Mucosa of gallbladder (tissue), 1 donor: ENCODE results near the gene CPAMD8. TPM values are rescaled to one million over a fixed set of nuclear protein-coding genes. Genes with fewer than 3 reads are reported as not detected.
A peak's percentile ranks its signal among the peaks of the same experiment; 100 is the strongest.
"Not testable (repeated sequence)": the region's sequence is repeated elsewhere in the genome, so short reads cannot be mapped to it uniquely, and the experiment has no call there.

Source experiments
- DNase-seq: peaks from one replicate; pipeline ENCODE4 v3.0.0-alpha.2; 2020; ENCODE audit warnings: low spot score
- total RNA-seq: library from RNA; stranded (reverse); gene quantifications from one replicate; pipeline ENCODE4 v1.2.1, GENCODE V29; 2021
- donor health status: DM: no; HTN: no; CAD: no.

Gene CPAMD8
- total RNA-seq, 1 donor from 2014 or later: 2.9 TPM

DNA sequence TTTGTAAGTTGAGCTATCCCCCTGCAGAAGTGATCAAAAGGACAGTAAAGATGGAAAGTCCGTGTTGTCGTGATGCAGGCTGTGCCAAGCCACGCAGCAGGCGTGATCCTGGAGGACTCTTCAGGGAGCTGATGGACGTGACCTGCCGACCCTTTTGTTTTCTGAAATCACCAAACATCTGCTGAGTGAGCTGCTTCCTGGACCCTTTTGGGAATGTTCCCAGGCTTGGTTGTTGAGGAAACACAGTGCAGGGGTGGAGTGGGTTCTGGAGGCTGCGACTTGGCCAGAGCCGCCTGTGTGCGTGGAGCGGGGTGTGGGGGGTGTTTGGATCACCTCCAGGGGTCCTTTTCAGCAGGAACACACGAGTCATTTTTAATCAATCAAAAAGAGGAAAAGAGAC is 15.4 kb upstream of the CPAMD8 start:
- DNase-seq: no peak

GRCh38 chr19:17037966-17038500 is 11.4 kb upstream of the CPAMD8 start:
- DNase-seq: no peak

- no peak for DNase-seq
Observed at GRCh38 chr19:17037184-17037583, 10.6 kb upstream of the CPAMD8 start.

DNA sequence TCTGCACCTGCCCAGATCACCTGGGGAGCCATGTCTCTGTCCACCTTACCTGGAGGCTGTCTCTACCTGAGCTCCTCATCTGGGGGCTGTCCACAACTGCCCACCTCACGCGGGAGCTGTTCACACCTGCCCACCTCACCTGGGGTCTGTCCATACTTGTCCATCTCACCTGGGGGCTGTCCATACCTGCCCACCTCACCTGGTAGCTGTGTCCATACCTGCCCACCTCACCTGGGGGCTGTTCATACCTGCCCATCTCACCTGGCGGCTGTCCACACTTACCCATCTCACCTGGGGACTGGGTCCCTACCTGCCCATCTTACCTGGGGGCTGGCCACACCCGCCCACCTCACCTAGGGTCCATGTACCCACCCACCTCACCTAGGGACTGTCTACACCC is 10.0 kb upstream of the CPAMD8 start:
- DNase-seq: no peak

- DNase-seq: peak; percentile 19
Observed at GRCh38 chr19:17035842-17036424, 9.3 kb upstream of the CPAMD8 start.

GRCh38 chr19:17031741-17032140 is 5.1 kb upstream of the CPAMD8 start:
- no peak for DNase-seq

GRCh38 chr19:17027535-17027975 is 945 bp upstream of the CPAMD8 start:
- no peak for DNase-seq

DNA sequence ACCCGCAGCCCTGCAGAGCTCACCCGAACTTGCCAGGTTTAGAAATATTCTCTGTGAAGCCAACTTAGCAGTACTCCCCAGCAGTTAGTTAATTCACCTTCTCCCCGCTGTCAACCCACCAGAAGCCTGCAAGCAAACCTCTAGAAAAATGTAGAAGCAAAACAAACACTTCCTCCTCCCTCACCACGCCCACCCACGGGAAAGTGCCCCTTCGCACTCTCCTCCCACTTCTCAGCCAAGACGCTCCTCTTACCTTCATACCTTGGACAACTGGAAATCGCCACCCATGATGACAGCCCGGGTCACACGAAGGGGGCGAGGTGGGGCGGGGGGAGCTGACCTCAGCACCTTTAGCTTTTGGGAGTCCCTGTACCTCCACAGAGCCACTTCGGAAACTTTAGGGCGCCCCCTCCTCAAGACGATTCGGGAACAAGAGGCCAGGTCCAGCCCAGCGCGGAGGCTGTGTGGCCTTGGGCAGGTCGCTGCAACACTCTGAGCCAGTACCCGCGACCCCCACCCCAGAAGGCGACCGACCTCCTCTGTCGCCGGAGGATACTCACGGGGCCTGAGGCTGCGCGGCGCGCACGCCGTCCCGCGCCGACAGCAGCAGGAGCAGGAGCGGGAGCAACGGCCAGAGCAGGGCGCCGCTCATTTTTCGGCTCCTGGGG is 485 bp downstream of the CPAMD8 start:
- DNase-seq: no peak

- no peak for DNase-seq
Observed at GRCh38 chr19:17025361-17025760, 1.2 kb downstream of the CPAMD8 start.

DNA sequence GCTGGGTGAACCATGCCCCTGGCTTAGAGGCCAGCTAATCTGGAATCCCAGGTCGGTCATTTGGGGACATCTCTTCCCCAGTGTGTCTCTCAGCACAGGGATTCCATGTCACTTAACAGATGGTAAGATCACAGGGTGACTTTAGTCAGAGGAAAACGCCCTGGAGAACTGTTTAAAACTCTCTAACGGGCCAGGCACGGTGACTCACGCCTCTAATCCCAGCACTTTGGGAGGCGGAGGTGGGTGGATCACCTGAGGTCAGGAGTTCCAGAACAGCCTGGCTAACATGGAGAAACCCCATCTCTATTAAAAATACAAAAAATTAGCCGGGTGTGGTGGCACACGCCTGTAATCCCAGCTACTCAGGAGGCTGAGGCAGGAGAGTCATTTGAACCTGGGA is 1.7 kb downstream of the CPAMD8 start:
- DNase-seq: not testable (repeated sequence)

DNA sequence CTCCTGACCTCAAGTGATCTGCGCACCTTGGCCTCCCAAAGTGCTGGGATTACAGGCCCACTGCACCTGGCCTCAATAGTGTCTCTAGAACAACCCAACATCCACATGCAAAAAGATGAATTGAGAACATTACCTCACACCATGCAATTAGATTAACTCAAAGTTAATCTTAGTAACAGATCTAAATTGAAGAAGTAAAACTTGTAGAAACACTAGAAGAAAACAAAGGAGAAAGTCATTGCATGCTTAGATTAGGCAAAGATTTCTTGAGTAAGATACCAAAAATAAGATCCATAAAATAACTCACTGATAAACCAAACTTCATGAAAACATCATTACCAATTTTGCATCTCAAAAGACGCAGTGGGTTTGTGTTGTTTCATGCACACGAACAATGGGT is 2.8 kb downstream of the CPAMD8 start:
- DNase-seq: no peak

DNA sequence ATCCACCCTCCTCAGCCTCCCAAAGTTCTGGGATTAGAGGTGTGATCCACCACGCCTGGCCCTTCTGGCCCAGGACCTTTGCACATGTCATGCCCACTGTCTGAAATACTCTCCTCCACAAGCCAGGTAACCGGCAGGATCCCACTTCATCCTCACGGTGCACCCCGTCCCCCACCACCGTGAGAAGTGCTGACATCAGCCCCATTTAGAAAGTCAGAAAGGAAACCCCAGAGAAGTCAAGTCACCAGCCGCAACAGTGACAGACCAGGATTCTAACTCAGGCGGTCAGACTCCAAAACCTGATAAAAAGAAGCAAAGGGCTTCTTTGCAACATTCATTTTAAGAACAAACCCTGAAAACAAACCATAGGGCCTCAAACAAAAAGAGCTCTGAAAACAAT is 3.9 kb downstream of the CPAMD8 start:
- no peak for DNase-seq

DNA sequence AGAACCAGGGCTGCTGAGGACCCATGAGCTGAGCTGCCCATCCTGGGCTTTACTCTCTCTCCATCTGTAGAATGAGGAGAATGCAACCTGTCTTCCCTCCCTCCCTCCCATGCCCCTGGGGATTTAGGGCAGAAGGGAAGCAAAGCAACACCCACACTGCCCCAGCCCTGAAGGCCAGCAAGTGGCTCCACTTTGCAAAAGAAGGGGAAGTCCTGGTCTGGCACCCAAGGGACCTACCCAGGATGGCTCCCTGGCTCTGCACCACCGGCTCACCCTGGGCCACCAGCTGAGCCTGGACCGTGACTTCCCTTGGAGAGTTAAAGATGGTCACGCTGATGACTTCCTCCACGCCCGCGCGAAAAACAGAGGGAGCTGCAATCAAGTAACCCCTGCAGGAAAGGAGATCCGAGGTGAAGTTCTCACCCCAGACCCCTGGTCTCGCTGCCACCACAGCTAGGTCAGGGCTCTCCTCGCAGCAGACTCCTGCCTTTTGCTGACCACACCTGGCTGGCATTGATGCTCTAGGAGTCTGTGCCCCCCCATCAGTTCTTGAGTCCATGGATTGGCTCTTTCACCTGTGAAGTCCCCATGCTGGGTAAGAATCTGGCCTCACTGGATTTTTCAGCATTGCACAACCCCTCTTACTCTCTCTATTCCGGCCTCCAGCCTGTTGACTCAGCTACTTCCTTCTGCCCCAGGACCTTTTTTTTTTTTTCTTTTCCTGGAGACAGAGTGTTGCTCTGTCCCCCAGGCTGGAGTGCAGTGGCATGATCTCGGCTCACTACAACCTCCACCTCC is 4.6 kb downstream of the CPAMD8 start:
- no peak for DNase-seq

DNA sequence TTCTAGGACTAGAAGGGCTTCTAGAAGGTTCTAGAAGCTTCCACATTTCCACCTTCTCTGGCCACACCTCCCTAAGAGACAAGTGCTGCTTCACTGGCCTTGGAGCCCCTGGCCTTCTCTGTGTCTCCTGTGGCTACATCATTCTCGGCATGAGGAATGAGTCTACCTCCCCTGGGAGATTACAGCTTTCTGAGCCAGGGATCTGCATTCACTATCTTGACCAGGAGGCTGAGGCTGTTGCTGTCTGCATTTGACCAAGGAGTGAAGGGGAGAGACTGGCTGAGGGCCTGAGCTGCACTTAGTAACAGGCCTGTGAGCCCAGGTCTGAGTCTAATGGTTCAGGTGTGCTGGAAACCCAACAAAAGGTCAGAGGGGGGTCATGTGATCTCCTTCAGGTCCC is 5.3 kb downstream of the CPAMD8 start:
- no peak for DNase-seq

DNA sequence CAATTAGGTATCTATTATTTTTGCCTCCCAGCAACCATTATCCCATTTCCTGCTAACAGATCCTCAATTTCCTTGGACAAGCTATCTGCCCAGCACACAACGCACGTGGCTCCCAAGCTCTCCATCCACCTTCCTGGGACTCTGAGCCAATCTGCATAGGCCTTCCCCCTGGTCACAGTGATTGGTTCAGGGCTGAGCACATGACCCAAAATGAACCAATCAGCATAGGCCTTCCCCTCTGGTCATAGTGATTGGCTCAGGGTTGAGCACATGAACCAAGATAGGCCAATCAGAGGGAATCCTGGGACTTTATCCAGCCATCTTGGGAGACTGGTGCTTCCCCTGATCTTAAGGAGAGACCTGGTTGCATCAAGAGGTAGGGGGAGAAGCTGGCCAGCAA is 5.8 kb downstream of the CPAMD8 start:
- no peak for DNase-seq

- DNase-seq: no peak
Observed at GRCh38 chr19:17020385-17020784, 6.2 kb downstream of the CPAMD8 start.

- not testable (repeated sequence) for DNase-seq
Observed at GRCh38 chr19:17014212-17014861, 12.3 kb downstream of the CPAMD8 start.

GRCh38 chr19:17011485-17011884 is 15.1 kb downstream of the CPAMD8 start:
- DNase-seq: no peak

DNA sequence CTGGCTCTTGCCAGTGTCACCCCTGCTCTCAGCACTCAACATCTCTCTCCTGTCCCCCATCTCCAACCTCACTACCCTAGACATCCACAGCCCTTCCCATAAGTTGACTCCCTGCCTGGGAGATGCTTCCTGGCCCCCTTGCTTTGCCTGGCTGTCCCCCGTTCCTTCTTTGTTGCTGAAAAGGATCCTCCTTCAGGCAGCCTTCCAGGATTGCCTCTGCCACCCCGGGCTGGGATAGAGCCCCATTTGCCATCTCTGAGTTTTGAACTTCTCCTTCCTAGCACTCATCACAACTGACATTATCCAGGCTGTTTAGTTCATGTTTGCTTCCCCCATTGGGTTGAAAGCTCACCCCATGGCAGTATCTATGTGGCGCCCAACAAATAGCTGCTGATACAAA is 20.0 kb downstream of the CPAMD8 start:
- no peak for DNase-seq

DNA sequence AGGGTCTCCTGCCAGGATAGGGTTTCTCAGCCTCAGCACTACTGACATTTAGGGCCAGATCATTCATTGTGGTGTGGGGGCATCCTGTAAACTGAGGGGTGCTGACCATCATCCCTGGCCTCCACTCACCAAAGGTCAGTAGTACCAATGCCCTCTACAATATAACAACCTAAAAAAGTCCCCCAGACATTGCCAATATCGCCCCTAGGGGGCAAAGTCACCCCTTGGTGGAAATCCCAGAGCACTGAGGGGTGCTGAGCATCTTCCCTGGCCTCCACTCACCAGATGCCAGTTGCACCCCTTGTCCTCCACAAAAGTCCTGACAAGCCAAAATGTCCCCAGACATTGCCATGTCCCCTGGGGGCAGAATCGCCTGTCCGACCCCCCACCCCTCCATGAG is 21.6 kb downstream of the CPAMD8 start:
- DNase-seq: no peak

DNA sequence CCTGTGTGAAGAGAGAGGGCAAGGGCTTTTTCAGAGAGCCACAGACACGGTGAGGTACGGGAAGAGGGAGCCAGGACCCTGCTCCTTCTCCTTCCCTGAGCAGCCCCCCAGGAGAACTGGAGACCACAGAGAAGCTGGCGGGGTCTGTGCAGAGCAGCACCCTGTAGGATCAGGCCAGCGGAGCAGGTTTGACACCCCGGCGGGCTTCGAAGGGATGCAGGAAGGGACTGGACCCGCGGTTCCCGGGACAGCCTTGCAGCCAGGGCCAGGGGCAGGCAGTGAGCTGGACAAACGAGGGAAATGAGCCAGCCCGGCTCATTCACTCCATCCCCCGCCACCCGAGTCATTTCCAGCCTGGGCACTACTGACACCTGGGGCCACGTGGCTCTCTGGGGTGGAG is 22.2 kb downstream of the CPAMD8 start:
- DNase-seq: no peak

GRCh38 chr19:17002455-17002854 is 24.2 kb downstream of the CPAMD8 start:
- no peak for DNase-seq
